HG02870 (cell line): Measurements from ENCODE around the gene PCDH9.

Experiments used
- ATAC-seq: cut with Tn5 transposase; IDR thresholded peaks from one replicate; pipeline ENCODE4 v1.9.1; 2021; ENCODE audit warnings: mild to moderate bottlenecking, moderate library complexity; ENCODE audit not compliant: unreplicated experiment

PCDH9 gene

GRCh38 chr13:66508153-66508909 lies 721.8 kb downstream of the PCDH9 start:
- no peak for ATAC-seq

GRCh38 chr13:66506979-66507378 lies 723.2 kb downstream of the PCDH9 start:
- no peak for ATAC-seq

- ATAC-seq: no peak
Measured at GRCh38 chr13:66506051-66506777, 723.9 kb downstream of the PCDH9 start.

- ATAC-seq: no peak
Measured at GRCh38 chr13:66503890-66504289, 726.2 kb downstream of the PCDH9 start.

GRCh38 chr13:66501181-66501580 lies 729.0 kb downstream of the PCDH9 start:
- ATAC-seq: no peak

- ATAC-seq: peak; percentile 58
Measured at GRCh38 chr13:66492479-66492878, 737.7 kb downstream of the PCDH9 start.

GRCh38 chr13:66491251-66491650 lies 738.9 kb downstream of the PCDH9 start:
- ATAC-seq: no peak

- ATAC-seq: no peak
Measured at GRCh38 chr13:66489586-66489985, 740.5 kb downstream of the PCDH9 start.

GRCh38 chr13:66489172-66489571 lies 741.0 kb downstream of the PCDH9 start:
- ATAC-seq: no peak

GRCh38 chr13:66483712-66484111 lies 746.4 kb downstream of the PCDH9 start:
- no peak for ATAC-seq

GRCh38 chr13:66482836-66483235 lies 747.3 kb downstream of the PCDH9 start:
- no peak for ATAC-seq

GRCh38 chr13:66477816-66478215 lies 752.3 kb downstream of the PCDH9 start:
- no peak for ATAC-seq

- ATAC-seq: no peak
Measured at GRCh38 chr13:66475061-66475460, 755.1 kb downstream of the PCDH9 start.

GRCh38 chr13:66469745-66470144 lies 760.4 kb downstream of the PCDH9 start:
- ATAC-seq: no peak

- ATAC-seq: no peak
Measured at GRCh38 chr13:66468656-66469055, 761.5 kb downstream of the PCDH9 start.

GRCh38 chr13:66462187-66462586 lies 767.9 kb downstream of the PCDH9 start:
- no peak for ATAC-seq

- no peak for ATAC-seq
Measured at GRCh38 chr13:66461021-66461420, 769.1 kb downstream of the PCDH9 start.

- ATAC-seq: no peak
Measured at GRCh38 chr13:66459634-66460033, 770.5 kb downstream of the PCDH9 start.

GRCh38 chr13:66459143-66459542 lies 771.0 kb downstream of the PCDH9 start:
- ATAC-seq: no peak

- no peak for ATAC-seq
Measured at GRCh38 chr13:66446413-66446812, 783.7 kb downstream of the PCDH9 start.

GRCh38 chr13:66443926-66444325 lies 786.2 kb downstream of the PCDH9 start:
- ATAC-seq: no peak

- ATAC-seq: no peak
Measured at GRCh38 chr13:66440938-66441337, 789.2 kb downstream of the PCDH9 start.
